Measurements from ENCODE around the gene UBE2G1. TPM values are rescaled to one million over a fixed set of nuclear protein-coding genes. Genes with fewer than 3 reads are reported as not detected.

Gene UBE2G1
- total RNA-seq, 1 donor, result 45.3 TPM

DNA sequence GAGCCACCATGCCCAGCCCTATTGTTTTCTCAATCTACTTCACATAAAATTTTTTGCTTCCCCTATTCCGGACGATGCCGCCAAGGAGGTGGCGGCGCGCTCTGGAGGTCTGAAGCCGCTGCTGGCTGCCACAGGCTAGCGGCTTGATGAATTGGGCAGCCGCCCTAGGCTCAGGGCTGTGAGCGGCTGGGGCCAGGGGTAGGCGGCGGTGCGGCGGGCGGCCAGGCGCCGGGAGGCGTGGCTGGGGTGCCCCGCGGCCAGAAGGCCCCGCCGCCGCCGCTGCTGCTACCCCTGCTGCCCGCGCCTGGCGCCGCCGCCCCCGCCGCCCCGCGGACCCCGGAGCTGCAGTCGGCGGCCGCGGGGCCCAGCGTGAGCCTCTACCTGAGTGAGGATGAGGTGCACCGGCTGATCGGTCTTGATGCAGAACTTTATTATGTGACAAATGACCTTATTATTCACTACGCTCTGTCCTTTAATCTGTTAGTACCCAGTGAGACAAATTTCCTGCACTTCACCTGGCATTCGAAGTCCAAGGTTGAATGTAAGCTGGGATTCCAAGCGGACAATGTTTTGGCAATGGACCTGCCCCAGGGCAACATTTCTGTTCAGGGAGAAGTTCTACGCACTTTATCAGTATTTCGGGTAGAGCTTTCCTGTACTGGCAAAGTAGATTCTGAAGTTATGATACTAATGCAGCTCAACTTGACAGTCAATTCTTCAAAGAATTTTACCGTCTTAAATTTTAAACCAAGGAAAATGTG is 144.4 kb downstream of the UBE2G1 start:
- H3K4me3 ChIP-seq (ENCODE audit: low read depth, low read length), result no peak overlapping the region
- no peak for DNase-seq (ENCODE audit: low read depth)
- TF ChIP-seq, protein P1, sequence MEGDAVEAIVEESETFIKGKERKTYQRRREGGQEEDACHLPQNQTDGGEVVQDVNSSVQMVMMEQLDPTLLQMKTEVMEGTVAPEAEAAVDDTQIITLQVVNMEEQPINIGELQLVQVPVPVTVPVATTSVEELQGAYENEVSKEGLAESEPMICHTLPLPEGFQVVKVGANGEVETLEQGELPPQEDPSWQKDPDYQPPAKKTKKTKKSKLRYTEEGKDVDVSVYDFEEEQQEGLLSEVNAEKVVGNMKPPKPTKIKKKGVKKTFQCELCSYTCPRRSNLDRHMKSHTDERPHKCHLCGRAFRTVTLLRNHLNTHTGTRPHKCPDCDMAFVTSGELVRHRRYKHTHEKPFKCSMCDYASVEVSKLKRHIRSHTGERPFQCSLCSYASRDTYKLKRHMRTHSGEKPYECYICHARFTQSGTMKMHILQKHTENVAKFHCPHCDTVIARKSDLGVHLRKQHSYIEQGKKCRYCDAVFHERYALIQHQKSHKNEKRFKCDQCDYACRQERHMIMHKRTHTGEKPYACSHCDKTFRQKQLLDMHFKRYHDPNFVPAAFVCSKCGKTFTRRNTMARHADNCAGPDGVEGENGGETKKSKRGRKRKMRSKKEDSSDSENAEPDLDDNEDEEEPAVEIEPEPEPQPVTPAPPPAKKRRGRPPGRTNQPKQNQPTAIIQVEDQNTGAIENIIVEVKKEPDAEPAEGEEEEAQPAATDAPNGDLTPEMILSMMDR (IDR thresholded peaks at IDR 0.05; ENCODE audit: insufficient read depth, low read depth, low read length), result no peak

DNA sequence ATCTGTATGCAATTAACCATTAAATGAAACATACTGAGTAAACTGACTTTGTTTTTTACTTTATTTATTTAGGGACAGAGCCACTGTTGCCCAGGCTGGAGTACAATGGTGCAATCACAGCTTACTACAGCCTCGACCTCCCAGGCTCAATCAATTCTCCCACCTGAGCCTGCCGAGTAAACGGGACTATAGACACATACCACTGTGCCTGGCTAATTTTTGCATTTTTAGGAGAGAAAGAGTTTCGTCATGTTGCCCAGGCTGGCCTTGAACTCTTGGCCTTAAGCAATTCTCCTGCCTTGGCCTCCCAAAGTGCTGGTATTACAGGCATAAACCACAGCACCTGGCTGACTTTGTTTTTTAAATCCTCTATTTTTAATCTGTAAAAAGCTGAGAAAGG is 145.3 kb downstream of the UBE2G1 start:
- TF ChIP-seq, protein P1 (IDR thresholded peaks at IDR 0.05; ENCODE audit: insufficient read depth, low read depth, low read length), result no peak
- no peak for DNase-seq (ENCODE audit: low read depth)

DNA sequence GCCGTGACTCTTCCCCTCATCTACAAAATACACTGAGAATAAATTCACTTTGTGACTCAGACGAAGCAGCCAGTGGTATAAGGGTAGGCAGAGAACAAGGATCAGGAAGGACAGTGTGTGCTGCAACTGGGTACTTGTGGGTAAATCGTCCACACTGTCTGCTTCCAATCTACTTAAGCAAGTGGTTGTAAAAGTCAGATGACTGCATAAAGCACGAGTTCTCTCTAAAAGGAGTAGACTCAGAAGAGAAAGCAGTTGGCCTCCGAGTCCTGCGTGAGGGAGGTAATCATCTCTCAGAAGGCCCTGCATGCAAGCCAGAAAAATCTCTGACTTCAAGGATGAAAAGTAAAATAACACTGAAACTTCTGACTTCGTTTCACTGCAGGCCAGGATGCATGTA is 145.8 kb downstream of the UBE2G1 start:
- H3K4me3 ChIP-seq (ENCODE audit: low read depth, low read length), result peak overlapping the region; percentile 8
- TF ChIP-seq, protein P1 (IDR thresholded peaks at IDR 0.05; ENCODE audit: insufficient read depth, low read depth, low read length), result no peak
- peak; percentile 94 for DNase-seq (ENCODE audit: low read depth)

More for the DNA sequence above, 145.3 kb downstream of the UBE2G1 start:
- no peak overlapping the region for H3K4me3 ChIP-seq (ENCODE audit: low read depth, low read length)

Small RNAs within 50 kb of the gene (small RNA-seq; reads per million reads assigned to genes)
- gene RN7SL774P, result not detected

Other genes starting within 250 kb of the UBE2G1 start
- gene ZZEF1, start 223.6 kb downstream of the UBE2G1 start, total RNA-seq, result 43.8 and 48.4 TPM in 2 replicates
- 19.4 and 19.6 TPM in 2 replicates for gene CYB5D2, start 223.5 kb downstream of the UBE2G1 start, total RNA-seq
- gene ANKFY1, start 102.7 kb downstream of the UBE2G1 start, total RNA-seq, result 48.3 and 58.7 TPM in 2 replicates
- not detected in 2 replicates for gene SPNS3, start 67.3 kb upstream of the UBE2G1 start, total RNA-seq
- gene SPNS2, start 132.2 kb upstream of the UBE2G1 start, total RNA-seq, result under 0.01 and 0.43 TPM in 2 replicates
- 61.7 and 71.2 TPM in 2 replicates for gene MYBBP1A, start 188.7 kb upstream of the UBE2G1 start, total RNA-seq
- gene GGT6, start 193.9 kb upstream of the UBE2G1 start, total RNA-seq, result not detected in 2 replicates
- gene SMTNL2, start 217.9 kb upstream of the UBE2G1 start, total RNA-seq, result not detected in 2 replicates